Fibroblast of lung (primary cell): ENCODE measurements around the gene DUSP5. TPM values are rescaled to one million over a fixed set of nuclear protein-coding genes. Genes with fewer than 3 reads are reported as not detected.

ENCODE experiments used
- DNase-seq, 2 donors: peaks; one replicate each; pipeline versions ENCODE4 v3.0.0 to v3.0.0-alpha.2; 2010; ENCODE audit warnings: low read depth in 2 of 2
- H2AFZ ChIP-seq: 2 replicates; pipeline ENCODE4 v1.5.1; 2012; ENCODE audit warnings: low read length, control low read depth, inconsistent platforms
- H3K27ac ChIP-seq: 2 replicates; pipeline ENCODE4 v1.5.1; 2011; ENCODE audit warnings: low read length, control low read depth; ENCODE audit not compliant: insufficient read depth
- H3K27me3 ChIP-seq: 2 replicates; pipeline ENCODE4 v1.5.1; 2011; ENCODE audit warnings: mild to moderate bottlenecking, low read length; ENCODE audit not compliant: control insufficient read depth, insufficient read depth
- H3K36me3 ChIP-seq: 2 replicates; pipeline ENCODE4 v1.5.1; 2011; ENCODE audit warnings: low read length; ENCODE audit not compliant: control insufficient read depth, insufficient read depth
- H3K4me1 ChIP-seq: 2 replicates; pipeline ENCODE4 v1.5.1; 2011; ENCODE audit warnings: low read length; ENCODE audit not compliant: control insufficient read depth, insufficient read depth; ENCODE audit errors: extremely low read depth
- H3K4me2 ChIP-seq: 2 replicates; pipeline ENCODE4 v1.5.1; 2011; ENCODE audit warnings: low read length, control low read depth; ENCODE audit not compliant: insufficient read depth; ENCODE audit errors: extremely low read depth
- H3K4me3 ChIP-seq, 4 experiments: fragments of 200-600 bp in 1 of 4; sonication (generic) in 1 of 4; replicated peaks in 1 of 4; 2 replicates each; pipeline ENCODE4 v1.5.1; 2011 to 2016; ENCODE audit warnings: low read length in 4 of 4, low read depth in 3 of 4, mild to moderate bottlenecking in 3 of 4, control low read depth in 2 of 4, inconsistent platforms in 1 of 4, mixed read lengths in 1 of 4; ENCODE audit not compliant: insufficient read depth in 1 of 4; ENCODE audit errors: control extremely low read depth in 1 of 4
- H3K79me2 ChIP-seq: 2 replicates; pipeline ENCODE4 v1.5.1; 2012; ENCODE audit warnings: mild to moderate bottlenecking, low read length, inconsistent platforms; ENCODE audit not compliant: control insufficient read depth, insufficient read depth
- H3K9ac ChIP-seq: 2 replicates; pipeline ENCODE4 v1.5.1; 2011; ENCODE audit warnings: mild to moderate bottlenecking, low read length, control low read depth; ENCODE audit not compliant: insufficient read depth
- H3K9me3 ChIP-seq: 2 replicates; pipeline ENCODE4 v1.5.1; 2012; ENCODE audit warnings: low read depth, low read length; ENCODE audit not compliant: control insufficient read depth, insufficient read depth
- H4K20me1 ChIP-seq: 2 replicates; pipeline ENCODE4 v1.5.1; 2011; ENCODE audit warnings: low read length; ENCODE audit not compliant: control insufficient read depth, insufficient read depth; ENCODE audit errors: extremely low read depth
- CTCF ChIP-seq, 2 donors: IDR thresholded peaks in 1 of 2; conservative IDR thresholded peaks in 1 of 2; 1 replicate in 1 of 2; 2 replicates in 1 of 2; pipeline ENCODE4 v1.5.1; 2011 to 2012; ENCODE audit warnings: low read length in 2 of 2, control low read depth in 1 of 2, inconsistent platforms in 1 of 2, low read depth in 1 of 2, mild to moderate bottlenecking in 1 of 2
- EZH2 ChIP-seq: IDR thresholded peaks from 2 replicates; pipeline ENCODE4 v1.5.1; 2012; ENCODE audit warnings: low read length, control low read depth, mild to moderate bottlenecking; ENCODE audit errors: missing control alignments
- polyA plus RNA-seq, 2 donors: library from polyadenylated mRNA; depleted of rRNA in 1 of 2; stranded (reverse) in 1 of 2; unstranded in 1 of 2; fragments of >200 nt; gene quantifications; 2 replicates each; pipeline ENCODE4 v1.2.1, GENCODE V29; 2011 to 2012; ENCODE audit warnings: missing spikeins in 1 of 2
- total RNA-seq: library from RNA; depleted of rRNA; stranded (reverse); fragments of >200 nt; gene quantifications from 2 replicates; pipeline ENCODE4 v1.2.1, GENCODE V29; 2014

The DUSP5 gene
- total and polyA plus RNA-seq, 2 donors (not counting 1 experiment from before 2014, with no cell fraction given), result 27.6 to 37.7 TPM

- Histone ChIP-seq H3K4me2 (no peak overlapping the region), H2AFZ (no peak overlapping the region), H3K27me3 (no peaks in the 10 kb centered on the region), H3K9me3 (no peaks in the 10 kb centered on the region), H3K79me2 (peaks cover 59% of the 10 kb centered on the region), H3K9ac (no peak overlapping the region), H3K4me3 (no peak overlapping the region), H4K20me1 (no peaks in the 10 kb centered on the region), H3K27ac (no peak overlapping the region), H3K4me1 (peaks cover 17% of the 10 kb centered on the region), H3K36me3 (peaks cover 34% of the 10 kb centered on the region)
- no peak for DNase-seq
- TF ChIP-seq CTCF (conservative IDR thresholded peaks at IDR 0.05 in 1 of 2, IDR thresholded peaks at IDR 0.05 in 1 of 2; ENCODE audit: low read depth in 1 of 2, low read length in 2 of 2) (no peak), EZH2 (no peak)
These were observed 13.0 kb downstream of the DUSP5 start for GRCh38 chr10:110510730-110511129.

DNA sequence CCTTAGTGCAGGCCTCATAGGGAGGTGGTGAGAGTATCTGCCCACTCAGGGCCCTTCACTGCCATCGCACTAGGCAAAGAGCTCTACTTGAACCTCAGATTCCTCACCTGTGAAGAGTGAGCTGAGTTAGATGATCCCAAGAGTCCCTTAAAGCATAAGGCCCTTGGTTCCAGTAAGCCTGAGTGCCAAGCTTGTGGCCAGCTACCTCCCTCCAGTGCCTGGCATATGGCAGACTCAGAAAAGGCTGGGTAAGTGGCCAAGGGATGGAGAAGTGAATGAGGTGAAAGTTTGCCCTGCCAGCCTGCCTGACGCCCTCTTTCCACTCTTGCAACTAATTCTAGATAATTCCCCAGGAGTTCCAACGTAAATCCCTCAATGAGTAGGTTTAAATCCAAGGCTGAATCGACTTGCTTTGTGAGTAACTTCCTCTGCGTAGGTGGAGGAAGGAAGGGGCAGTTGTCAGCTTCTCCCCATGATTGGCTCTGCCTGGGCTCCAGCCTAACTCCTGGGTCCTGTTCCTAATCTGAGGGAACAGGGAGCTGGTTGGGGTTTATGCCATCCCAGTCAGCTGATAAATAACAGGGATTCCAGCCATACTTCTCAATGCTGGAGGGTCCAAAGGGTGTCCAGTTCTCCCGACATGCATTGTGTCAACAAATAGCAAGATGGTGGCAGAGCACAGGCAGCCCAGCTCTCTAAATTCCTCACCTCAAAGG is 14.2 kb downstream of the DUSP5 start:
- Histone ChIP-seq H3K27ac (peak overlapping the region; percentile 44), H3K4me3 (no peak overlapping the region), H3K9ac (no peak overlapping the region), H3K79me2 (peaks cover 48% of the 10 kb centered on the region), H3K9me3 (no peaks in the 10 kb centered on the region), H2AFZ (no peak overlapping the region), H3K36me3 (peaks cover 32% of the 10 kb centered on the region), H4K20me1 (no peaks in the 10 kb centered on the region), H3K27me3 (no peaks in the 10 kb centered on the region), H3K4me1 (peaks cover 17% of the 10 kb centered on the region), H3K4me2 (no peak overlapping the region)
- no peak for TF ChIP-seq EZH2
- TF ChIP-seq CTCF (conservative IDR thresholded peaks at IDR 0.05 in 1 of 2, IDR thresholded peaks at IDR 0.05 in 1 of 2; ENCODE audit: low read depth in 1 of 2, low read length in 2 of 2), result no peak
- peak in 1 of 2 donors; percentile 68 for DNase-seq

DNA sequence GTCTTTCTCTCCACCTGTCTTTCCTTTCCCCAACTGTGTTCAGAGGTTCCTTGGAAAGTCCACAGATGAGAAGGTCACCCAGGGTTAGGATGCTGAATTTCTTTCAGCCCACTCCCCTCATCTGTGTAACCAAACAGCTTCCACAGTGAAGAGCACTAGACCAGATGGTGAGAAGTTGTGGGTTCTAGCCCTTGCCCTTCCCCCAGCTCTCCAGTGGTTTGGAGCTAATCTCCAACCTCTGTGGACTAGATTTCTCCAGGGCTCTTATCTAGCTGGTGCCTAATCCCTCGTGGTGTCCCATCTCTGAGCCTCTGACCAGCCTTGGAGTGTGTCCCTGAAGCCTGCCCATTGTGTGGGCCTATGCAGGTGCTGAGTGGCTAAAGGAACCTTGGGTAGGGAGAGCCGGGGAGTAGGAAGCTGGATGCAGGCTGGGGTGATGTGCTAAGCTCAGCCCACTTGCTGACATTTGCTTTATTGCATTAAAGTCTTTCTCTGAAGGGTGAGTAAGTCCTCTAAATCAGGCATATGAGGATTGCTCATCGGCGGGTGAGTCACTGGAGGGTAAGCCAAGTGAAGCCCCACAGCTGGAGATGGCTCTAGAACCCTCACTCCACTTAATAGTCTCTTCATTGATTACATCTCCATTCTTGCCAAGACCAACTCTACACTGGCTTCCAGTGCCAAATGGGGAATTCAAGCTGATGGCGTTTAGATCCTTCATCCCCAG is 14.9 kb downstream of the DUSP5 start:
- Histone ChIP-seq H3K27me3 (no peaks in the 10 kb centered on the region), H4K20me1 (no peaks in the 10 kb centered on the region), H3K27ac (peak overlapping the region; percentile 68), H3K79me2 (peaks cover 40% of the 10 kb centered on the region), H3K9me3 (no peaks in the 10 kb centered on the region), H3K4me1 (peaks cover 17% of the 10 kb centered on the region), H3K9ac (no peak overlapping the region), H3K4me2 (no peak overlapping the region), H3K4me3 (no peak overlapping the region), H3K36me3 (peaks cover 26% of the 10 kb centered on the region), H2AFZ (no peak overlapping the region)
- peak; percentile 93 for DNase-seq
- TF ChIP-seq CTCF (conservative IDR thresholded peaks at IDR 0.05 in 1 of 2, IDR thresholded peaks at IDR 0.05 in 1 of 2; ENCODE audit: low read depth in 1 of 2, low read length in 2 of 2) (no peak), EZH2 (no peak)
